Prostate gland (tissue), 2 donors: ENCODE results near the gene DUSP15. TPM values are rescaled to one million over a fixed set of nuclear protein-coding genes. Genes with fewer than 3 reads are reported as not detected.

Experiments used
- DNase-seq: peaks from one replicate; pipeline ENCODE4 v3.0.0-alpha.2; 2019; ENCODE audit warnings: low spot score
- H3K27ac ChIP-seq, 2 donors: fragments of 200-600 bp; sonication (generic); 2 replicates each; pipeline ENCODE4 v1.5.1; 2017 to 2019
- H3K27me3 ChIP-seq: fragments of 200-600 bp; sonication (generic); replicated peaks from 2 replicates; pipeline ENCODE4 v1.5.1; 2019; ENCODE audit not compliant: insufficient read depth
- H3K36me3 ChIP-seq, 2 donors: fragments of 200-600 bp; sonication (generic); 1 replicate in 1 of 2; 2 replicates in 1 of 2; pipeline versions ENCODE4 v1.5.1 to v1.8.1; 2017 to 2019
- H3K4me1 ChIP-seq: fragments of 200-600 bp; sonication (generic); replicated peaks from 2 replicates; pipeline ENCODE4 v1.5.1; 2019
- H3K4me3 ChIP-seq, 2 donors: fragments of 200-600 bp; sonication (generic); 2 replicates each; pipeline ENCODE4 v1.5.1; 2017 to 2019
- H3K9me3 ChIP-seq: fragments of 200-600 bp; sonication (generic); 2 replicates; pipeline ENCODE4 v1.5.1; 2017
- CTCF ChIP-seq, 4 experiments: fragments of 200-600 bp in 2 of 4; fragments of 450-650 bp in 2 of 4; sonication (generic) in 2 of 4; IDR thresholded peaks; 1 replicate in 3 of 4; 2 replicates in 1 of 4; pipeline ENCODE4 v1.5.1; 2016 to 2019; ENCODE audit warnings: antibody characterized with exemption in 4 of 4, mild to moderate bottlenecking in 2 of 4, moderate library complexity in 2 of 4
- POLR2A ChIP-seq: fragments of 450-650 bp; IDR thresholded peaks from one replicate; pipeline ENCODE4 v1.6.1; 2016; ENCODE audit warnings: antibody characterized with exemption, mild to moderate bottlenecking
- POLR2AphosphoS5 ChIP-seq: sonication (generic); formaldehyde crosslinking; IDR thresholded peaks from one replicate; pipeline ENCODE4 v1.6.1; 2017; ENCODE audit warnings: antibody characterized with exemption
- WGBS: methylation state at CpG from one replicate; pipeline ENCODE4 v1.1.5; 2018; 5-methylcytosine and 5-hydroxymethylcytosine counted together
- intact Hi-C: fragments of 100-400 bp; cut with DNase I; formaldehyde crosslinking; loops from one replicate; pipeline ENCODE4 v1.14.2; 2022
- total RNA-seq, 2 donors: library from RNA; depleted of rRNA; stranded (reverse); fragments of >200 nt; gene quantifications; one replicate each; pipeline ENCODE4 v1.1.0, GENCODE V29; 2016

The DUSP15 gene
- total RNA-seq, 2 donors from 2014 or later, result 1.7 to 57.9 TPM

GRCh38 chr20:31862157-31862470 is 8.2 kb downstream of the DUSP15 start:
- Histone ChIP-seq H3K27ac (no peak overlapping the region), H3K4me1 (peaks cover 5% of the 10 kb centered on the region), H3K9me3 (no peaks in the 10 kb centered on the region), H3K4me3 (no peak overlapping the region), H3K36me3 (no peaks in the 10 kb centered on the region), H3K27me3 (no peaks in the 10 kb centered on the region)
- 64% methylated on average over 5 of the region's 5 CpGs for WGBS
- no peak for TF ChIP-seq POLR2A
- intact Hi-C loops, result no loop called here
- no peak for DNase-seq

GRCh38 chr20:31861385-31862156 is 8.8 kb downstream of the DUSP15 start:
- no peak for DNase-seq
- Histone ChIP-seq H3K36me3 (no peaks in the 10 kb centered on the region), H3K27me3 (no peaks in the 10 kb centered on the region), H3K9me3 (no peaks in the 10 kb centered on the region), H3K4me1 (peaks cover 5% of the 10 kb centered on the region), H3K4me3 (peak overlapping the region; percentile 39 to 52), H3K27ac (no peak overlapping the region)
- 9% methylated on average over 37 of the region's 60 CpGs for WGBS
- intact Hi-C loops, result no loop called here
- TF ChIP-seq POLR2A (no peak), POLR2AphosphoS5 (no peak), CTCF (IDR thresholded peaks at IDR 0.05) (no peak)

GRCh38 chr20:31861135-31861384 is 9.3 kb downstream of the DUSP15 start:
- intact Hi-C loops, result no loop called here
- DNase-seq, result no peak
- no peaks in the 10 kb centered on the region for H3K27me3 ChIP-seq

GRCh38 chr20:31860390-31861134 is 9.8 kb downstream of the DUSP15 start:
- 8% methylated on average over 15 of the region's 15 CpGs for WGBS
- intact Hi-C loops, result no loop called here
- H3K4me1 ChIP-seq, result peaks cover 5% of the 10 kb centered on the region
- peak; percentile 40 for DNase-seq
- no peaks in the 10 kb centered on the region for H3K9me3 ChIP-seq
- peak overlapping the region; percentile 39 to 52 for H3K4me3 ChIP-seq
- TF ChIP-seq POLR2A (no peak), POLR2AphosphoS5 (peak; percentile 61)
- H3K27me3 ChIP-seq, result no peaks in the 10 kb centered on the region
- H3K27ac ChIP-seq, result peak overlapping the region in 1 of 2 donors; percentile 22
- no peaks in the 10 kb centered on the region for H3K36me3 ChIP-seq

More at GRCh38 chr20:31861135-31861384, 9.3 kb downstream of the DUSP15 start:
- H3K9me3 ChIP-seq, result no peaks in the 10 kb centered on the region
- H3K4me1 ChIP-seq, result peaks cover 5% of the 10 kb centered on the region
- no peaks in the 10 kb centered on the region for H3K36me3 ChIP-seq
- TF ChIP-seq POLR2AphosphoS5 (no peak), POLR2A (no peak), CTCF (IDR thresholded peaks at IDR 0.05) (no peak)
- no peak overlapping the region for H3K27ac ChIP-seq
- 0% methylated on average over 20 of the region's 20 CpGs for WGBS
- H3K4me3 ChIP-seq, result peak overlapping the region; percentile 39 to 52

GRCh38 chr20:31859998-31860380 is 10.3 kb downstream of the DUSP15 start:
- DNase-seq, result no peak
- WGBS, result 52% methylated on average over 7 of the region's 7 CpGs

More at GRCh38 chr20:31859998-31860380, 10.3 kb downstream of the DUSP15 start:
- Histone ChIP-seq H3K4me1 (peaks cover 5% of the 10 kb centered on the region), H3K4me3 (no peak overlapping the region), H3K36me3 (no peaks in the 10 kb centered on the region), H3K9me3 (no peaks in the 10 kb centered on the region), H3K27me3 (no peaks in the 10 kb centered on the region), H3K27ac (no peak overlapping the region)
- intact Hi-C loops, result no loop called here
- TF ChIP-seq POLR2AphosphoS5 (no peak), CTCF (IDR thresholded peaks at IDR 0.05) (no peak), POLR2A (no peak)
